ENCODE data around the gene ETV7. TPM values are rescaled to one million over a fixed set of nuclear protein-coding genes. Genes with fewer than 3 reads are reported as not detected.

Gene ETV7
- polyA plus RNA-seq, 1 of the 3 experiments (the other 2 are of a cell fraction): 0.39 TPM

- TF ChIP-seq PBX3 (IDR thresholded peaks at IDR 0.05): no peak
These were observed 12.5 kb upstream of the ETV7 start (continued) for GRCh38 chr6:36399970-36400369.

- ChIA-PET POLR2A (no interaction called here), CTCF (no interaction called here)
- Histone ChIP-seq H3K9me3 (no peaks in the 10 kb centered on the region), H3K4me3 (ENCODE audit: low read depth in 2 of 2, low read length in 1 of 2) (no peak overlapping the region), H3K9ac (no peak overlapping the region), H3K79me2 (ENCODE audit: insufficient read depth) (no peaks in the 10 kb centered on the region), H4K20me1 (ENCODE audit: insufficient read depth) (no peaks in the 10 kb centered on the region), H3K27me3 (ENCODE audit: insufficient read depth) (no peaks in the 10 kb centered on the region), H3F3A (replicated peaks; ENCODE audit: insufficient read depth) (peaks cover 2% of the 10 kb centered on the region), H3K27ac (ENCODE audit: low read depth in 2 of 2, low read length in 1 of 2) (no peak overlapping the region), H3K4me2 (no peak overlapping the region), H3K36me3 (replicated peaks in 1 of 2; ENCODE audit: control insufficient read depth in 1 of 2, insufficient read depth in 2 of 2, low read length in 1 of 2) (no peaks in the 10 kb centered on the region), H2AFZ (ENCODE audit: low read depth) (no peak overlapping the region), H3K9me2 (no peaks in the 10 kb centered on the region), H3K4me1 (ENCODE audit: control insufficient read depth in 1 of 2, insufficient read depth in 2 of 2, low read depth in 1 of 2, low read length in 1 of 2) (no peaks in the 10 kb centered on the region)
- TF ChIP-seq EZH2phosphoT487 (IDR thresholded peaks at IDR 0.05; ENCODE audit: borderline replicate concordance, low read depth) (no peak), NFIC (IDR thresholded peaks at IDR 0.05; ENCODE audit: borderline replicate concordance) (no peak)
- WGBS (ENCODE audit: low lambda C conversion rate): 69% methylated on average over 5 of the region's 5 CpGs
- no peak for DNase-seq
These were observed 5.2 kb upstream of the ETV7 start for GRCh38 chr6:36392621-36393020.

GRCh38 chr6:36389353-36389752, 1.9 kb upstream of the ETV7 start:
- H3K36me3 ChIP-seq (replicated peaks in 1 of 2; ENCODE audit: control insufficient read depth in 1 of 2, insufficient read depth in 2 of 2, low read length in 1 of 2): no peaks in the 10 kb centered on the region
- H3K4me1 ChIP-seq (ENCODE audit: control insufficient read depth in 1 of 2, insufficient read depth in 2 of 2, low read depth in 1 of 2, low read length in 1 of 2): peaks cover 0 to 9% of the 10 kb centered on the region in 2 experiments; a peak in 1 of 4 replicates
- ChIA-PET CTCF (interaction anchor here (1.0 to 1.5 kb wide), 2 partner anchors 29 to 48 kb away, joined by 3 read pairs; no protein-coding TSS in a partner anchor), POLR2A (no interaction called here)
- H3K79me2 ChIP-seq (ENCODE audit: insufficient read depth): no peaks in the 10 kb centered on the region
- H3K9me2 ChIP-seq: no peaks in the 10 kb centered on the region
- TF ChIP-seq SMC3 (IDR thresholded peaks at IDR 0.05; ENCODE audit: low read depth, low read length): no peak
- no peak for TF ChIP-seq RFX5 (IDR thresholded peaks at IDR 0.05; ENCODE audit: low read length)
- no peak for TF ChIP-seq FOXM1 (IDR thresholded peaks at IDR 0.05; ENCODE audit: low read depth)
- no peak for TF ChIP-seq POLR2AphosphoS5 (IDR thresholded peaks at IDR 0.05; ENCODE audit: low read depth, low read length)
- no peak for TF ChIP-seq FOSL2 (IDR thresholded peaks at IDR 0.05; ENCODE audit: borderline replicate concordance, low read depth)
- TF ChIP-seq RXRA (IDR thresholded peaks at IDR 0.05; ENCODE audit: borderline replicate concordance, low read depth): no peak
- TF ChIP-seq NFIC (IDR thresholded peaks at IDR 0.05; ENCODE audit: borderline replicate concordance): no peak
- no peak for TF ChIP-seq RCOR1 (IDR thresholded peaks at IDR 0.05; ENCODE audit: low read length)
- no peak for TF ChIP-seq YY1 (IDR thresholded peaks at IDR 0.05; ENCODE audit: low read depth)
- TF ChIP-seq EZH2phosphoT487 (IDR thresholded peaks at IDR 0.05; ENCODE audit: borderline replicate concordance, low read depth): no peak
- no peak for TF ChIP-seq CHD2 (IDR thresholded peaks at IDR 0.05; ENCODE audit: low read length, partially characterized antibody)
- TF ChIP-seq IRF3 (IDR thresholded peaks at IDR 0.05; ENCODE audit: low read depth, low read length): no peak
- TF ChIP-seq MAX (IDR thresholded peaks at IDR 0.05; ENCODE audit: low read depth): no peak
- TF ChIP-seq USF1 (IDR thresholded peaks at IDR 0.05; ENCODE audit: borderline replicate concordance, low read depth): no peak
- TF ChIP-seq RAD21 (IDR thresholded peaks at IDR 0.05; ENCODE audit: low read length): no peak
- TF ChIP-seq EP300 (IDR thresholded peaks at IDR 0.05; ENCODE audit: borderline replicate concordance in 1 of 2, low read depth in 1 of 2, low read length in 1 of 2): no peak
- TF ChIP-seq FOXJ3 (CRISPR knock-in tag; IDR thresholded peaks at IDR 0.05): no peak
- TF ChIP-seq GATA2 (CRISPR knock-in tag; IDR thresholded peaks at IDR 0.05): no peak
- TF ChIP-seq JUND (IDR thresholded peaks at IDR 0.05): no peak
- no peak for TF ChIP-seq ZBTB33 (IDR thresholded peaks at IDR 0.05; ENCODE audit: borderline replicate concordance, low read depth)
- H3F3A ChIP-seq (replicated peaks; ENCODE audit: insufficient read depth): peaks cover 2% of the 10 kb centered on the region
- no peak for DNase-seq
- no peak overlapping the region for H3K9ac ChIP-seq
- H3K27ac ChIP-seq (ENCODE audit: low read depth in 2 of 2, low read length in 1 of 2): no peak overlapping the region
- no peak overlapping the region for H3K4me3 ChIP-seq (ENCODE audit: low read depth in 2 of 2, low read length in 1 of 2)
- no peaks in the 10 kb centered on the region for H4K20me1 ChIP-seq (ENCODE audit: insufficient read depth)
- no peaks in the 10 kb centered on the region for H3K9me3 ChIP-seq
- no peak overlapping the region for H2AFZ ChIP-seq (ENCODE audit: low read depth)
- H3K4me2 ChIP-seq: no peak overlapping the region
- H3K27me3 ChIP-seq (ENCODE audit: insufficient read depth): no peaks in the 10 kb centered on the region
